CD4-positive, alpha-beta T cell treated with Interleukin-15 for 4 hours (primary cell): ENCODE results near the gene TNS3.

Experiments
- DNase-seq: peaks from one replicate; pipeline ENCODE4 v3.0.0-alpha.2; 2020; ENCODE audit warnings: low spot score

Gene TNS3

GRCh38 chr7:47581438-47581803 lies 490 bp downstream of the TNS3 start:
- DNase-seq = no peak

GRCh38 chr7:47580811-47581331 lies 1.0 kb downstream of the TNS3 start:
- no peak for DNase-seq

- DNase-seq = no peak
These were observed 1.7 kb downstream of the TNS3 start for GRCh38 chr7:47580175-47580706.

- no peak for DNase-seq
These were observed 2.5 kb downstream of the TNS3 start for GRCh38 chr7:47579458-47579857.

GRCh38 chr7:47578579-47579270 lies 3.2 kb downstream of the TNS3 start:
- no peak for DNase-seq

- no peak for DNase-seq
These were observed 4.5 kb downstream of the TNS3 start for GRCh38 chr7:47577321-47577919.

- no peak for DNase-seq
These were observed 5.0 kb downstream of the TNS3 start for GRCh38 chr7:47576866-47577306.

GRCh38 chr7:47576031-47576865 lies 5.7 kb downstream of the TNS3 start:
- DNase-seq = no peak

- no peak for DNase-seq
These were observed 7.2 kb downstream of the TNS3 start for GRCh38 chr7:47574482-47575329.

GRCh38 chr7:47573758-47574481 lies 8.0 kb downstream of the TNS3 start:
- DNase-seq = no peak

- DNase-seq = no peak
These were observed 8.8 kb downstream of the TNS3 start for GRCh38 chr7:47572939-47573757.

- DNase-seq = no peak
These were observed 9.8 kb downstream of the TNS3 start for GRCh38 chr7:47572094-47572445.

- no peak for DNase-seq
These were observed 10.4 kb downstream of the TNS3 start for GRCh38 chr7:47571331-47572093.

- no peak for DNase-seq
These were observed 11.3 kb downstream of the TNS3 start for GRCh38 chr7:47570649-47571050.

- DNase-seq = no peak
These were observed 13.4 kb downstream of the TNS3 start for GRCh38 chr7:47568547-47568946.

GRCh38 chr7:47568056-47568455 lies 13.9 kb downstream of the TNS3 start:
- no peak for DNase-seq

- no peak for DNase-seq
These were observed 16.2 kb downstream of the TNS3 start for GRCh38 chr7:47565640-47566250.

- DNase-seq = no peak
These were observed 18.4 kb downstream of the TNS3 start for GRCh38 chr7:47563521-47563920.
